Activated T-helper 1 cell treated with anti-CD3 and anti-CD28 coated beads, Interleukin-2, amount 50 U/mL, for 16 hours (primary cell): ENCODE measurements around the gene TAMALIN.
A peak's percentile ranks its signal among the peaks of the same experiment; 100 is the strongest.
"Not testable (repeated sequence)": the region's sequence is repeated elsewhere in the genome, so short reads cannot be mapped to it uniquely, and the experiment has no call there.

ENCODE experiments used
- DNase-seq, 2 donors: peaks; one replicate each; pipeline ENCODE4 v3.0.0-alpha.2; 2020; ENCODE audit warnings: low read depth in 1 of 2, low spot score in 1 of 2

TAMALIN gene

GRCh38 chr12:52006726-52007157 lies at the start of gene TAMALIN:
TSS of gene TAMALIN (plus strand) at chr12:52006946. CDS start at chr12:52007020, 74 bp downstream.
- peak; percentile 62 to 76 for DNase-seq

- no peak for DNase-seq
Observed at GRCh38 chr12:51958542-51958941, 48.2 kb upstream of the TAMALIN start.

GRCh38 chr12:51959211-51959610 lies 47.5 kb upstream of the TAMALIN start:
- no peak for DNase-seq

- no peak for DNase-seq
Observed at GRCh38 chr12:51959921-51960320, 46.8 kb upstream of the TAMALIN start.

- DNase-seq, result no peak
Observed at GRCh38 chr12:51960488-51960887, 46.3 kb upstream of the TAMALIN start.

- DNase-seq, result no peak
Observed at GRCh38 chr12:51960890-51961289, 45.9 kb upstream of the TAMALIN start.

- no peak for DNase-seq
Observed at GRCh38 chr12:51961834-51962233, 44.9 kb upstream of the TAMALIN start.

GRCh38 chr12:51962737-51963136 lies 44.0 kb upstream of the TAMALIN start:
- DNase-seq, result no peak

- DNase-seq, result no peak
Observed at GRCh38 chr12:51963477-51963876, 43.3 kb upstream of the TAMALIN start.

- no peak for DNase-seq
Observed at GRCh38 chr12:51969643-51970042, 37.1 kb upstream of the TAMALIN start.

- DNase-seq, result peak in 1 of 2 donors; percentile 15
Observed at GRCh38 chr12:51970904-51971646, 35.7 kb upstream of the TAMALIN start.

- no peak for DNase-seq
Observed at GRCh38 chr12:51971679-51972421, 34.9 kb upstream of the TAMALIN start.

- DNase-seq, result no peak
Observed at GRCh38 chr12:51972422-51972812, 34.3 kb upstream of the TAMALIN start.

GRCh38 chr12:51972849-51973273 lies 33.9 kb upstream of the TAMALIN start:
- DNase-seq, result no peak

- DNase-seq, result no peak
Observed at GRCh38 chr12:51973560-51973959, 33.2 kb upstream of the TAMALIN start.

GRCh38 chr12:51974646-51975045 lies 32.1 kb upstream of the TAMALIN start:
- no peak for DNase-seq

GRCh38 chr12:51975196-51975595 lies 31.6 kb upstream of the TAMALIN start:
- no peak for DNase-seq

GRCh38 chr12:51976376-51977160 lies 30.2 kb upstream of the TAMALIN start:
- no peak for DNase-seq

- no peak for DNase-seq
Observed at GRCh38 chr12:51977320-51977753, 29.4 kb upstream of the TAMALIN start.

GRCh38 chr12:51979306-51979705 lies 27.4 kb upstream of the TAMALIN start:
- DNase-seq, result not testable (repeated sequence)

GRCh38 chr12:51980051-51980808 lies 26.5 kb upstream of the TAMALIN start:
- DNase-seq, result peak; percentile 37 to 48
